Measurements from ENCODE around the gene MAST4. TPM values are rescaled to one million over a fixed set of nuclear protein-coding genes. Genes with fewer than 3 reads are reported as not detected.

MAST4 gene
- total RNA-seq, 1 donor from 2014 or later: 114 TPM

DNA sequence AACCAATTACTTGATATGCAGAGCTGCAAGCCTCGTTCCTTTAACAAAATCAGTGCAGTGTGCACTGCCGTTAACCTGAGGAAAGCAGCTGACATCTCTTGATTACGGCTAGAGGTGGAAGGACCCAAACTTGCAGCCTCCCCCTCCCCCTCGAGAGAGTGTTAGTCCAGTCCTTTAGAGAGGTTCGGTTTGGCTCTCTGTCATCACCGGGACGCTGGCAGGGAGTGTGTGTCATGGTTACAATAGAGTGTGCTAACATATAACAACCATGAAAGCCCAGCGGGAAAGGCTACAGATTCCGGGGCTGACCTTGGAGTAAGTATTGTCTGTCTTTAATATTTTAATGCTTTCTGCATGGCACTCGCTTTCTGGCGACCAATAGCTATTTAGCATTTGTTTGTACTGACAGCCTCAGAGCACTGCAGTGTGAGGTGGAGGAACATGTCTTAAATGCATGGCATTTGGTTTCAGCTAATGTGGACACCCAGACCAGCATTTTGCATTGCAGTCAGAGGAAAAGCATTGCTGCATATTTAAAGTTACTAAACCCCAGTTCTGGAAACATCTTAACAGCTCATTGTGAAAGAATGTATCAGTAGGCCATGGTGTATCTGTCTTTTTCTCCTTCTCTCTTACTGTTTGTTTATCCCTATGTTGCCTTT, 362.9 kb downstream of the MAST4 start:
- DNase-seq (ENCODE audit: low spot score): no peak

DNA sequence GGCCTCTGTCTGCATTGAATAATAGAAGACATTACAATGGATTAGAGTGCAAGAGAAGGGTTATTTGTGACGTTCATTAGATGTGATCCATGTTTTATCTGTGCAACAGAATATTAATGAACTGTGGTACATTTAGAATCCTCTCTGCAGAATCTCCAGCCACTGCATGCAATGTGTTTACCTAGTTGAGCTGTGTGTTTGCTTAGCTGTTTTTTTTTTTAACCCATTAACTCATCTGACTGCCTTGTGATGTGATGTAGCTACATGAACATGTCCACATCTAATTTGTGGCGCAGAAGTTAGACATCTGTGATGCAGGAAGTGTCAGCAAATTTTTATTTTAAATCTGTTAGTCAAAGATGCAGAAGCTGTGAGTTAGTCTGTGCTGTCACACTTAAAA, 363.5 kb downstream of the MAST4 start:
- no peak for DNase-seq (ENCODE audit: low spot score)

DNA sequence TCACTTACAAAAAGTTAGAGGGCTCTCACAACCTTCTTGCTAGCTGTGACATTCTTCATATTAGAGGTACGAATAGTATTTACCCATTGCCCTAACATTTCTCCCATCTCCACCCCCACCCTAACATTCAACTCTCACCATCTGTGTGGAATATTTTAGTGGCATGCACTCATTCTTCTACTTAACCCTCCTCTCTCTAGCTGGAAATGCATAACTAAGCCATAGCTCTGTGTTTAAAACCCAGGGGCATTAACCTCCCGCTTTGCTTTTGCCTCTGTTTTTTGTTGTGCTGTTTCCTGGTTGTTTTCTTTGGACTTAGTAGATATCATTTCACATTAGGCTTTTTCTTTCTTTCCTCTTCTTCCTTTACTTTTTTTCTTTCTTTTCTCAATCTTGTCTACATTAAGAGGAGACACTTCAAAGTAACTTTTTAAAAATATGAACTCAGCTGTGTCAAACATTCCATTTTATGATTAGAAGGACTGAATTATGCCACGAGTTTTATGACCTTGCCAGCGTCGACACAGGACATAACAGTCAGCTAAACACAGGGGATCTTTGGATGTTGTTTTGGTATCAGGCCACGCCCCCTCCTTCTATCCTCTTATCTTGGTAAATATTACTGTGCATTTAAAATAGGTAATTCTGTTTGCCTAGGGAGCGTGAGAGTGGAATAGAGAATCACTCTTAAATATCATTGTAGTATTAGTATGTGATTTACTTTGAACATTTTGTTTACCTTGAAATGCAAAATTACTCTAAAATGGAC, 364.4 kb downstream of the MAST4 start:
- DNase-seq (ENCODE audit: low spot score): no peak

DNA sequence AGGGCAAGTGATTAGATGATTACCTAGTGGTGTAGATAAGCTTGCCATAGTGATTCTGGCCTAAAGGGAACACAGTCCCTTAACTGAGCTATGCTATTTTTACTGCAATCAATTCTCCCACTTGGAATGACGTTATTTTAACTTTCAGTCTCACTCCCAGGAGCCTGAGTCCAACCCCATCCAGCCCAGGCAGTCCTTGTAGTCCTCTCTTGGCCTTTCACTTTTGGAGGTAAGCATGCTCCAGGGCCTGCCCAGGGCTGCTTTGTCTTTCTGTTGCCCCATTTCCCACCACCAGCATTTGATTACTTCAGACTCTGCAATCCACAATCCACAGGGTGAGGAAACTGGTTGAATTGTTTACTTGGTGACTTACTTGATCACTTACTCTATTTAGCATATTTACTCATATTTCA, 367.4 kb downstream of the MAST4 start:
- DNase-seq (ENCODE audit: low spot score): no peak

DNA sequence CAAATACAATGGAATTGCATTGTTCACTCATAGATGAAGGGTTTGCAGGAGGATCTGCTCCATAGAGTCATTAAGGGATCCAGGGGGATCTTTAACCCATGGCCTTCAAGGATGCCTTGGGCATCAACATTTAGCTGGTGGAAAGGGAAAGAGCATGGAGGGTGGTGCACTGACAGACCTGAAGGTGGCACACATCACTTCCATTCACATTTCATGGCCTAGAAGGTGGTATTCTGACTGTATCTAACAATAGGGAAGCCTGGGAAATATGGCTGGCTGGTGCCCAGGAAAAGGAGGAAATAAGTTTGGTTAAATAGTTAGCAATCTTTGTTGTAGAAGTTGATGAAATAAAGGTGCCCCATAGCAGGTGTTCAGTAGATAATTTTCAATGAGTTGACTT, 370.2 kb downstream of the MAST4 start:
- no peak for DNase-seq (ENCODE audit: low spot score)

DNA sequence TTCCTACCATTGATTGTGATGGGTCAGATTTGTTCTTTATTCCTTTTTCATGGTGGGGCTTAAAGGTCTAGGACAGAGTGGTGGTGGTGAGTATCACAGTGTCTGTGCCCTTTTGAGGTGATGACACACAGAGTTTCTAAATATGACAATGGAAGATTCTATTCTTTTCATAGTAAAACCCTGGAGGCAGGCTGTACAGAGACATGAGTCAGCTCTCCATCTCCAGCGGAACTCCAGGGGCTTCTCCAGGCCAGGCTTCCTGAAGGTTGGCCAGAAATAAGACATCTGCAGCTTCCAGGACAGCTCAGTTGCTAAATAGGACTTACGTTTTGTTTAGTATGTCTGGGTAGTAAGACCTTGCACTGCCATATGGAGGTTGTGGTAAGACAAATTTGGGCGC, 370.9 kb downstream of the MAST4 start:
- no peak for DNase-seq (ENCODE audit: low spot score)

DNA sequence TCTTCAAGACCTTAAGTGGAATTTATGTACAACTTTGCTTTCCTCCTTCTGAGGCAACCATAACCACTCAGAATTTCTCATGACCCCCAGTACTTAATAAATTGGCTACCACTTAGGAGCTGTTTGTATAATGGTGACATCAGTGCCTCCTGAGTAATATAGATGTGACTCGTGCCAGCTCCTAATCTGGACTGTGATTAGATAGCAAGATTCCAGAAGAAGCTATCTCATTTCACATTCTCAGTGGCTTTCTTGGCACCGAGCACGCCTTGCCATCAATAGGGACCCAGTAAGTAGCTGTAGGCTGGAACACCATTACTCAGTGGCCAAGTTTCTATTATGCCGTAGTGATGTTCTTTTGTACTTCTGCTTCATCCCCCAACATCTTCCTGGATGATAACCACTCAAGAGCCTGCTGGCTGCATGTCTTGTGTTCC, 371.7 kb downstream of the MAST4 start:
- no peak for DNase-seq (ENCODE audit: low spot score)

DNA sequence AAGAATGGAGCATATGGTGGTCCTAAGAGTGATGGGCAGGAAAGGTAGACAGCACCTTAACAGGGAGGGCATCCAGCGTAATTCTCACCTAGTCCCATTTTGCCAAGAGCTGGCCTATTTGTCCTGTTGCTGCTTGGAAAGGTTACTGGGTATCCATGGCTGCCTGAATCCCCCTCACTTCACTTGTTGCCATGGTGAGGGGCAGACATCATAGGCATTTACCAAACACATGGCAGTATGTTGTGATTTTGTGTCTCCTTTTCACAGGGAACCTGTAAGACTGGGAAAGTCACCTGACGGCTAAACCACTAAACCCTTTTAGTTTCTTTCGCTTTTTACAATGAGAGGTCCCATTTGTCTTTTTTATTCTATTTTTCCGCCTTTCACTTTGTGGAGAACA, 373.3 kb downstream of the MAST4 start:
- no peak for DNase-seq (ENCODE audit: low spot score)

DNA sequence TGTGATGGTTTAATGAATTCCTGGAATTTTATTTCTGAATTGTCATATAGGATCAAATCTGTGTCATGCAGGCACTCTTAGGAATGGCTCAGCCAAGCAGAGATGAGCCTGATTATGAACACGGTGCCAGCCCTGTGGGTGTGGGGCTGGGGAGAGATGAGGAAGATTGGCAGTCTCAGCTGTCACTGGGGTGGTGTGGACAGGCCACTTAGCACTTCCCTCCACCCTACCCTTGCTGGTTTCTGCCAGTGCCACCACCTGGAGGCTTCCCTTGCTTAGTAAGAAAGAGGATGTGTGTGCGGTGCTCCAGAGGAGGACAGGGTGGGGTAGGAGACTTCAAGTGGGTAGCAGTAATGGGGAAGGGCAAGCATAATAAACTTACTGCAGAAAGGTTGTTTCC, 373.8 kb downstream of the MAST4 start:
- DNase-seq (ENCODE audit: low spot score): no peak

DNA sequence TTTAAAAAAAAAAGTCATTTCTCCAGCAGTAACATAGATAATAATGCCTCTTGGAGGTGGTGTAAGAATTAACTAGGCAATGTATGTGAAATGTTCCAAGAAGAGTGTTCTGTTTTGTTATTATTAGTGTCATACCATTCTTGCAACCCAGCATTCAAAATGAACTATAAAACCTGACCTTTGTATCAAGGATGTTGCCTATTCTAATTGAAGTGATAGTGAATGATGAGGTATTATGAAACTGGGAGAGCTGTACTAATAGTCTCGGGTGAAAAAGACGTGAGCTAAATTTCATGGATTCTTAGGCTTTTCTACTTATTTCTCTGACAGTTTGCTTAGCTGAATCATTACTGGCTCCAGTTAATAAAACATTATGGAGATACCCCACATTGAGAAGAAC, 375.8 kb downstream of the MAST4 start:
- no peak for DNase-seq (ENCODE audit: low spot score)

DNA sequence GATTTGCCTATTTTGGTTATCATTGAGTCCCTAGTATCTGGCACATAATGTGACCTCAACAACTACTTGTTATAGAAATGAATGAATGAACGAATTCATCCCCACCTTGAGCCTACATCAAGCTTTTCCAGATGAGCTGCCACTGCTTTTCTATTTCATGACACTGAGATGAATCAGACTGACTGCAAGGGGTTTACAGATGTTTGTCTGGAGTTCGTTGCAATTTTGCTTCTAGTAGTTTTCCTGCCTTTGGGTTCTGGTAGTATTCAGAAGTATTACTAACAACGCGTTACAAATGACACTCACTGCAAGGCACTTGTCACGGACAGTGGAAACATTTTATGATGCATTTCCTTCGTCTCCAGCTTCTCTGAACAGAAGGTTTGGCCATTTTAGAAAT, 378.1 kb downstream of the MAST4 start:
- no peak for DNase-seq (ENCODE audit: low spot score)

DNA sequence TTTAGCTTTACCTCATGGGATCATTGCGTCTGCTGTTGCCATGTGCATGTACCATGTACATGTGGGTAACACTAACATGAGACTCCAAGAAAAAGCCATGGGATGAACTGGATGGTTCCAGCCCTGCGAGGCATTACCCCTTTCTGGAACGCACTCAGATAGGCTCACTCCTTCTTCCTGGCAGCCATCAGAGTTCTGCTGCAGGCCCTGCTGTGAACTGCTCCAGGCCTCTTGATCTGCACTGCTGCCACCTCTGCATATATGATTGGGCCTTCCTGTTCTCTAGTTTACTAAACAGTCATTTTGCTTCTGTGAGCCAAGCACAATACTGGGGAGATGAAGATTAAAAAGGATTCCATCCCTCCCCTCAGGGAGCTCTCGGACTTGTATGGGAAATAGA, 379.9 kb downstream of the MAST4 start:
- DNase-seq (ENCODE audit: low spot score): no peak

DNA sequence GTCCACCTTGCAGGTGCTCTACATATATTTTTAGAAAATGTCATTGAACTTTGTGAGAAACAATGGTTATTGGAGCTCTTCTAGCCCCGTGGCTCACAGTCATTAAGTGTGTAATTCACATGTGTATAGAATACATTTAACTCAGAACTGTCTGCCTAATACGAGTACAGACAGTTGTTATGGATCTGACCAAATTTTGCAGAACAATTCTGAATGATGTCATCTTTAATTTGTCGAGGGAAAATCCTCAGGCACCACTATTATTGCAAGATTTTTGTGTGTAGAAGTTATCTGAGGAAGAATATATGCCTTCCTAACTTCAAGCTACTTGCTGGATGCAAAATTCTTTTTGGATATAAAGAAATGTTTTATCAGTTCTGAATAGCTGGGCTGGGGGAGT, 383.5 kb downstream of the MAST4 start:
- no peak for DNase-seq (ENCODE audit: low spot score)

DNA sequence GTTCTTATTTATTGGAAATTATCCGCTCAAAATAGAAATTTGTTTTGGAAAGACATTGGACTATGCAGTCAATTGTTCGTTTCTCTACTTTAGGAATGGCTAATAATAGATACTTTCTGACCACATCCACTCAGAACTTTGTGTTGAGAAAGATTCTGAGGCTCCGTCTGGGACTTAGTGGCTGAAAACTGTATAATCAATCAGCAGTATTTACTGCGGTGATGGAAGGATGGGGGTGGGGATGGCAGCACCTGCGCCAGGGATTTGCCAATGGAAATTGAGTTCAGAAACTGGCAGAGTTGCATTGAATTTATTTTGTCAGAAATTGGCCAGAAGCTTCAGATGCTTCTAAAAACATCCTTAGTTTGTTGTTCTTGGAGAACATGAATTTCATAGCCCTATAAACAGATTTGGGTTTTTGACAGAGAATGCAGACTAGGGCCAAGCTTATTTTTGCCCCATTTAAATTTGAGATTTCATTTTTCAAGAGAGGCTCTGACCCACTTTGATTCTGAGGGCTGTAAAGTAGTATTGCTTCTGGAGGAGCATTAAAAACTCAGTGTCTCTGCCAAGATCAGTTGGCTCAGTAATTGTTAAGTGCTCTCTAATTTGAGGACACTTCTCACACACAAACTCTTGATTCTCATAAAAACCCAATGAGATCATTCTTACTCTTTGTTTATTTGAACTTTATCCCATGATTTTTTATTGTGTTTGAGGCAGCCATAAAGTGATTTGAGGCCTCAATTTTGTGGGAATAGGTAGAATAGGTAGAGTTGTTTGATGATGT, 385.3 kb downstream of the MAST4 start:
- no peak for DNase-seq (ENCODE audit: low spot score)

DNA sequence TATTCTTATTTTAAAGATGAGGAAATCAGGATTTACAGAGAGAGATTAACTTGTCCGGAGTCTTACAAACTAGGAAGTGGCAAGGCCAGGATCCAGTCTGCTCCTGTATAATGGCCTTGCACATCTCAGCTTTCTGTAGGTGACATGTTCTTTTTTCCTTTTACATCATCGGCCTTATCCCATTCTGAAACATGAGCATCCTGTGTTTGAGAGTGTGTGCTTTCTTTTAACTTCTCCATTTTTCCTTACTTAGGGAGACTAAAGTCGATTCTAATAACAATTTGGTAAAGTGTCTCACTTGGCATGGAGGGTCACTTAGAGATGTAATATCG, 385.8 kb downstream of the MAST4 start:
- no peak for DNase-seq (ENCODE audit: low spot score)

DNA sequence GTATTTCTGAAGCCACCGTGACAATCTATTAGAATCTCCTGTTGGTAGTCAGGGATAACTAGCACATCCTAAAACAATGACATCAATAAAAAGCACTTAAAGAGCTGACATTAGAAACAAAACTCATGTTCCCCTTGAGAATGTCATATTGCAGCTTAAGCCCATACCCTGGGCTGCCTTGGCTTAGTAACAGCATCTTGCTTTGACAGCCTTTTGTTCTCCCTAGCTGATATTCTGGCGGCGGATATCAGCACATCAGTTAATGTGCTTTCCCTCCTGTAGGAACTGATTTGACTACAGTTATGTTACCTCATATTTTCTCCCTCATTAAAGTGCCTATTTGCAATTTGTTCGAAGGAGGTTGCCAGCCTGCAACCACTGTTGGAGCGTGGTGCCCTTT, 386.3 kb downstream of the MAST4 start:
- DNase-seq (ENCODE audit: low spot score): no peak

DNA sequence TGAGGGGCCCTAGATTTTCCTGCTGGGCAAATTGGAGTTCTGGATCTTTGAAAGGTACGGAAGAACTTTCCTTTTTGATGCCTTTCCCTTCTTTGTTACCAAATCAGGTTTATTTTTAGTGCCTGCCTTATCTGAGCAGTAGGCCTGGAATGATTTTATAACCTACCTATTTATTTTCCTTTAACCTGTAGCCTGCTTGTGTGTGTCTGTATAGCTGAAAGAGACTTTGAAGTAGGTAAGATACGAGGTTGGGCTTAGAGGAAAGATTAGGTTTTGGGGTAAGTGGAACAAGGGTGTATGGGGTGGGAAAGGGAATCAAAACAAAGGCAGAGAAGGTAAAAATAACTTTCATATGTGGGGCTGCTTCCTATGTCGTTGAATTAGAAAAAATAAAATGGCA, 389.2 kb downstream of the MAST4 start:
- no peak for DNase-seq (ENCODE audit: low spot score)

DNA sequence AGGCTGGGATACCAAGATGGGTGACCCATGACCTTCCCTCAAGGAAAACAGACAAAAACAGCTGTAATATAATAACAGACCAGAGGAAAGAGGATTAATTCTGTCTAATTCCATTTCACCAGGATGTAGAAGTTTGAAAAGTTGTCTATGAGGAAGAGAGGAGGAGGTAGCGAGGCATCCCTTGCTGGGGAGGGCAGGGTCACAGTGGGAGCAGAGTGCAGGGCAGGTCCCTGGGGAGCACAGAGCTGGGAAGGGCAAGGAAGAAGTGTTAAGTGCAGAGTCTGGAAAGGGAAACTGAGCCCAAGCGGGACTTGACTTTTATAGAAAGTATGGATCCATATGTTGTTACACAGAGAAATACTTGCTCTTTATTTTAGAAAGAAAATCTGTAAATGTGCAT, 389.8 kb downstream of the MAST4 start:
- no peak for DNase-seq (ENCODE audit: low spot score)

DNA sequence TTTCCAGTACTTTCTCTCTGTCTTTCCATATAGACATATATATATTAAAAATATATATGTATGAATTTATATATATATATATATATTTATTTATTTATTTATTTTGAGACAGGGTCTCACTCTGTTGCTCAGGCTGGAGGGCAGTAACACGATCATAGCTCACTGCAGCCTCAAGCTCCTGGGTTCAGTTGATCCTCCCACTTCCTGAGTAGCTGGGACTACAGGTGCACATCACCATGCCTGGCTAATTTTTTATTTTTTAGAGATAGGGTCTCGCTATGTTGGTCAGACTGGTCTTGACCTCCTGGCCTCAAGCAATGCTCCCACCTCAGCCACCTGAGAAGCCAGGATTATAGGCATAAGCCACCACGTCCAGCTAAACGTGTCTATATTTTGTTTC, 390.3 kb downstream of the MAST4 start:
- DNase-seq (ENCODE audit: low spot score): no peak

DNA sequence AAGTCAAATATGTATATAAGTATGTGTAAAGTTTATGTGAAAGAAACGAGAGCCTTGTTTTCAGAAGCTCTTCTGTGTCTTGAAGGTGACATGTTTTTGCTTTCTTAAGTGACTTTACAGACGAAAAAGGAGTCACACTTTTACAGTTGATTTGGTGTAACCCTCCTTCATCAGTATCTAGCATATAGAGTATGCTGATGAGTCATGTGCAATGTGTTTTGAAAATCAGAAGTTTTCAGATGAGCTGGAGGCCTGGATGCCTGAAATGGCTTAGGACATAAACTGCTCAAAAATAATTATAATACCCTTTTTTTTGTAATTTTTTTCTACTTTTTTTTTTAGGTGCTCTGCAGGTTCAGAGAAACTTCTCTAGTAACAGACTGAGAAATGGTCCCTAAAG, 390.9 kb downstream of the MAST4 start:
- no peak for DNase-seq (ENCODE audit: low spot score)

DNA sequence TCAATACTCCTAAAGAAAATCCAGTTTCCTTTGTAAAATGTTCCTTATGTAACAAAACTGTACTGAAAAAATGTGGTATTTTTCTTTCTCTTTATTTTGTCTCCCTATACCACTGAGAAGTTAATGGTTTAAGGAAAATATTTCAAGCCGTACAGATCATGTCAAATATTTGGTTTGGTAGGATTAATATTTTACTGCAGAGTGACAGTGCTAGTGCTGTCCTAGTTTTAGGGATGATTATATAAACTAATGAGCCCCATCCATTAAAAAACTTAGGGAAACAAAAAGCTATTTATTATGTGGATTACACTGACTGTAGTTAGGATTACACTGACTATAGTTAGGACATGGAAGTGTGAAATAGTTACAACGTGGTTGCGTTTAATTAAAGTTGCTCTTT, 391.3 kb downstream of the MAST4 start:
- no peak for DNase-seq (ENCODE audit: low spot score)

DNA sequence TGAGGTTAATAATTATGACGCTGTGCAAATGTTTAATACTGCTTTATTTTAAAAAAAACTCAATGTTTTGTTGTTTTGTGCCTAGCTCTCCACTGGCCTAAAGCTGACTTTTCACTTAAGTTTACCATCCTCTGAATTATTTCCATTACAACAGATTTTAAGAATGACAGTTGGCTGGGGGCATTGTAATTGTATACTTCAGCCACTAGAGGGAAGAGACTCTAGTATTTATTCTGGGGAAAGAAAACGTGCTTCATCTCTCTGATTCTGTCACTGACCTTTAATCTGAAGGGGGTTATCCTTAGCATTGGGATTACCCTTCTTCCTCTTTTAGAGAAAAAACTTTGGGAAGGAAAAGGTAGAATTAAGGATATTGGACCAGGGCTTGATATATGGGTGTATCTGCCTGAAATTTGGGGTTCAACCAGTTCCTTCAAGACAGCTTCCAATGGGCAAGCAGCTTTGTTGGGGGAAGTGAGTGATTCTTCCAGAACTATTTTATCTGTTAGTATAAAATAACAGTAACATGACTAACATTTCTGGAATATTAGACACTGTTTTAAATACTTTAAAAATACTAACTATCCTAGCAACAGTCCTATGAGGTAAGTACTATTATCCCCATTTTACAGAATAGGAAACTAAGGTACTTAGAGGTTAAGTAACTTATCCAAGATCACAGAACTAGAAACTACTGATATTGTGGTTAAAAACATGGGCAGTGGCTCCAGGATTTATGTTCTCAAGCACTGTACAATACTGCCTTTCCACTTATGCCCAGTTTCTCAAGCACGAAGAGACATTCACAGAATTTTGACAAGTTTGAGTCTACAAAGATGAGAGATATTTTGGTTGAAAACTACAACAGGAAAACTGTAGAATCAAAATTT, 392.0 kb downstream of the MAST4 start:
- no peak for DNase-seq (ENCODE audit: low spot score)

Data from ureter (tissue), 1 donor.